ENCODE data around the gene PRPF6.
"Not testable (repeated sequence)": the region's sequence is repeated elsewhere in the genome, so short reads cannot be mapped to it uniquely, and the experiment has no call there.

PRPF6 gene

DNA sequence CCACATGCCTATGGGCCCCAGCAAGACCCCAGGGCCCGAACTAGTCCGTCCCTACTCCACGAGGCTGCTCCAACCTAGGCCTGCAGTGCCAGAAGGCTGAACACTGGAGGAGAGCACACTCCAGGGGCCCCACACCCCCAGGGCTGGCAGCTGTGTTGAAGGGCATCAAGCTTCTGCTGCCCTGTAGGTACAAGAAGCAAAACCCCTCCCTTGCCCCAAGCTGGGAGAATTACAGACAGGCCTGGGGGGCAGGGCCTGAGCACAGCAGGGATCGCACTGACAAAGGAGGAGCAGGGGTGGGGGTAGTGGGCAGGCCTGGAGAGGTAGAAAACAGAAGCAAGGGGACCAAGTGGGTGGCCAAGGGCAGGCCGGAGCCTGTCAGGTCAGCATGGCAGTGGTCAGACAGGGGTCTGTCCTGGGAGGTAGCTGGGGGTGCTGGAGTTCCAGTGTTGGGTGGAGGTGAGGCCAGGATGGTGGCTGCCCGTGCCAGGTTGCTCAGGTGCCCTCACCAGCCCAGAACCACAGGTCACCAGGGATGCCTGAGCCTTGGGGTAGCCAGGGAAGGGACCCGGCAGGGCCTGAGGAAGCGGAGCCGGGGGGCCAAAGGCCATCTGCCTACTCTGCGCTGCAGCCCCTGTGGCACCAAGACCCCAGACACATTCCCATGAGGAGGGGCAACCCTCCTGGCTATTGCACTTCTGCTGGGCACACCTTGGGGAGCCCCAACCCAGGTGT lies 21.8 kb upstream of the PRPF6 start:
- H3K4me2 ChIP-seq (ENCODE audit: low read length), result no peak overlapping the region
- H3K4me3 ChIP-seq (ENCODE audit: low read length), result no peak overlapping the region
- H3K4me1 ChIP-seq (ENCODE audit: control insufficient read depth, low read length), result peaks cover 31% of the 10 kb centered on the region
- H3F3A ChIP-seq (ENCODE audit: control insufficient read depth, insufficient read depth), result 0 out of 2 replicates have a peak, but pooled peaks cover 3% of the 10 kb centered on the region
- no peaks in the 10 kb centered on the region for H3K9me2 ChIP-seq (replicated peaks; ENCODE audit: control insufficient read depth, low read length)
- peaks cover 21% of the 10 kb centered on the region for H3K79me2 ChIP-seq (ENCODE audit: control insufficient read depth, low read length)
- no peak for TF ChIP-seq CTCF (IDR thresholded peaks at IDR 0.05; ENCODE audit: low read depth, low read length, poor library complexity, severe bottlenecking)
- no peak for TF ChIP-seq EZH2phosphoT487 (IDR thresholded peaks at IDR 0.05; ENCODE audit: borderline replicate concordance, low read length)
- no peaks in the 10 kb centered on the region for H3K27me3 ChIP-seq (ENCODE audit: control insufficient read depth, low read length)
- H4K20me1 ChIP-seq (ENCODE audit: control insufficient read depth, insufficient read depth, low read depth, low read length), result peaks cover 8% of the 10 kb centered on the region; the same call in 1 of the 2 replicates
- peaks cover 34% of the 10 kb centered on the region for H3K36me3 ChIP-seq (ENCODE audit: control insufficient read depth, low read length)
- H3K27ac ChIP-seq (ENCODE audit: low read depth, low read length), result no peak overlapping the region
- H3K9me3 ChIP-seq (ENCODE audit: control insufficient read depth, insufficient read depth, low read length), result no peaks in the 10 kb centered on the region

DNA sequence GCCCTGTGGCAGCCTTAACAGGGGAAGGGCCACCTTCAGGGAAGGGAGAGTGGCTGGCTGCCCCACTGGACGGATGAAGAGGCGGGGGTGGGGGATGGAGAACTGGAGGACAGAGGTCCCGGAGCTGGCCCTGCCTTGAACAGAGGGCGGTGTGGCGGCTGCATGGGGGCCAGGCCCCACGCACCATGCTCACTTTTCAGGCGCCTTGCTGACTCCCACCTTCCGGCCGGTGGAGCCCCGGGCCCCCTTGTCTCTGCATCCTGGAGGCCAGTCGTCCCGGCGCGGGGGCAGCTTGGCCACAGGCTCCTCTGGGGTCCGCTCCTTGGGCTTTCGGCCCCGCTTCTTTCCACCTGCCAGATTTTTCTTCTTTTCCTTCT lies 21.2 kb upstream of the PRPF6 start:
- Histone ChIP-seq H3K4me1 (ENCODE audit: control insufficient read depth, low read length) (peaks cover 26% of the 10 kb centered on the region), H3F3A (ENCODE audit: control insufficient read depth, insufficient read depth) (0 out of 2 replicates have a peak, but pooled peaks cover 3% of the 10 kb centered on the region), H3K9me2 (replicated peaks; ENCODE audit: control insufficient read depth, low read length) (no peaks in the 10 kb centered on the region), H3K79me2 (ENCODE audit: control insufficient read depth, low read length) (peaks cover 15% of the 10 kb centered on the region), H4K20me1 (ENCODE audit: control insufficient read depth, insufficient read depth, low read depth, low read length) (0 out of 2 replicates have a peak, but pooled peaks cover 2% of the 10 kb centered on the region), H3K9me3 (ENCODE audit: control insufficient read depth, insufficient read depth, low read length) (no peaks in the 10 kb centered on the region), H3K27me3 (ENCODE audit: control insufficient read depth, low read length) (no peaks in the 10 kb centered on the region), H3K36me3 (ENCODE audit: control insufficient read depth, low read length) (peaks cover 40% of the 10 kb centered on the region), H3K27ac (ENCODE audit: low read depth, low read length) (no peak overlapping the region), H3K4me3 (ENCODE audit: low read length) (no peak overlapping the region), H3K4me2 (ENCODE audit: low read length) (no peak overlapping the region)
- TF ChIP-seq CTCF (IDR thresholded peaks at IDR 0.05; ENCODE audit: low read depth, low read length, poor library complexity, severe bottlenecking) (no peak), EZH2phosphoT487 (IDR thresholded peaks at IDR 0.05; ENCODE audit: borderline replicate concordance, low read length) (no peak)

DNA sequence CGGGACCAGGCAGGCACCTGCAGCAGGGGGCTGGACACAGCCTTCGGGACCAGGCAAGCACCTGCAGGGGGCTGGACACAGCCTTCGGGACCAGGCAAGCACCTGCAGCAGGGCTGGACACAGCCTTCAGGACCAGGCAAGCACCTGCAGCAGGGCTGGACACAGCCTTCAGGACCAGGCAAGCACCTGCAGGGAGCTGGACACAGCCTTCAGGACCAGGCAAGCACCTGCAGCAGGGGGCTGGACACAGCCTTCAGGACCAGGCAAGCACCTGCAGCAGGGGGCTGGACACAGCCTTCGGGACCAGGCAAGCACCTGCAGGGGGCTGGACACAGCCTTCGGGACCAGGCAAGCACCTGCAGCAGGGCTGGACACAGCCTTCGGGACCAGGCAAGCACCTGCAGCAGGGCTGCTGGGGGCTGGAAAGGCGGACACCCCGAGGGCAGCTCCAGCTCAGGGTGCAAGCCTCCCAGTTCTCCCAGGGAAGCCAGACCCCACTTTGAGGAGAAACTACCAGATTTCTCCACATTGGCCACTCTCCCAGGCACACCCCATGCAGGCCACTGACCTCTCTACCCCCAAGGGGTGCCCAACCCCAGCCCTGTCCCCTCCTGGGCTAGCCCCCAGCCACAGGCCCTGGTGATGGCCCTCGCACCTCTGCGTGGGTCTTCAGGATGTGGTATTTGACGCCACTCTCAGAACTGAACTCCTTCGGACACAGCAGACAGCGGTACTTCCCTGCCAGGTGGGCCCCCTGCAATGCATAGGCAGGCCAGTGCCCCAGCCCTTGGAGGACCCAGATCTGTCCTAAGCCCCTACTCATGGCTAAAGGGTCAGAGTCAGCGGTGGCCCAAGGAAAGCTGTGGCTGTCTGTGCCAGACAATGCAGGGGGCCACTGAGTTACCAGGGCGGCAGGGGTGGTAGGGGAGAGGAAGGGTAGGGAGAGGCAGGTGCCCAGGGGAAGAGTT lies 20.0 kb upstream of the PRPF6 start:
- not testable (repeated sequence) for H3F3A ChIP-seq (ENCODE audit: control insufficient read depth, insufficient read depth); H3K9me2 ChIP-seq (replicated peaks; ENCODE audit: control insufficient read depth, low read length); H3K4me3 ChIP-seq (ENCODE audit: low read length); H3K4me2 ChIP-seq (ENCODE audit: low read length); H3K27me3 ChIP-seq (ENCODE audit: control insufficient read depth, low read length); H3K79me2 ChIP-seq (ENCODE audit: control insufficient read depth, low read length); H3K9me3 ChIP-seq (ENCODE audit: control insufficient read depth, insufficient read depth, low read length); H4K20me1 ChIP-seq (ENCODE audit: control insufficient read depth, insufficient read depth, low read depth, low read length); H3K27ac ChIP-seq (ENCODE audit: low read depth, low read length)
- Histone ChIP-seq H3K36me3 (ENCODE audit: control insufficient read depth, low read length) (peaks cover 40% of the 10 kb centered on the region), H3K4me1 (ENCODE audit: control insufficient read depth, low read length) (peaks cover 19% of the 10 kb centered on the region)
